HUES6 (cell line): ENCODE results near the gene NUDT3.
"Not testable (repeated sequence)": the region's sequence is repeated elsewhere in the genome, so short reads cannot be mapped to it uniquely, and the experiment has no call there.

Source experiments
- H3K27ac ChIP-seq: 2 replicates; pipeline ENCODE4 v1.7.0; 2013; ENCODE audit warnings: low read depth, mild to moderate bottlenecking, low read length, inconsistent platforms
- H3K27me3 ChIP-seq: 2 replicates; pipeline ENCODE4 v1.6.1; 2013; ENCODE audit warnings: low read length; ENCODE audit not compliant: control insufficient read depth, insufficient read depth
- H3K36me3 ChIP-seq: 2 replicates; pipeline ENCODE4 v1.6.1; 2013; ENCODE audit warnings: low read length; ENCODE audit not compliant: control insufficient read depth, insufficient read depth
- H3K4me1 ChIP-seq: 2 replicates; pipeline ENCODE4 v1.6.1; 2013; ENCODE audit warnings: low read length; ENCODE audit not compliant: control insufficient read depth, insufficient read depth
- H3K4me3 ChIP-seq: 2 replicates; pipeline ENCODE4 v1.5.1; 2013; ENCODE audit warnings: low read depth, low read length
- H3K9ac ChIP-seq: one replicate; pipeline ENCODE4 v1.6.1; 2013; ENCODE audit warnings: mild to moderate bottlenecking, low read length
- H3K9me3 ChIP-seq: 2 replicates; pipeline ENCODE4 v1.6.1; 2013; ENCODE audit warnings: low read depth, low read length; ENCODE audit not compliant: control insufficient read depth, insufficient read depth

The NUDT3 gene

GRCh38 chr6:34424200-34425131, 32.0 kb upstream of the NUDT3 start:
- peak overlapping the region; percentile 99 for H3K4me3 ChIP-seq
- H3K27ac ChIP-seq, result peak overlapping the region; percentile 97
- peaks cover 59% of the 10 kb centered on the region for H3K36me3 ChIP-seq
- 0 out of 2 replicates have a peak, but pooled peaks cover under 1% of the 10 kb centered on the region for H3K9me3 ChIP-seq
- 0 out of 2 replicates have a peak, but pooled peaks cover 3% of the 10 kb centered on the region for H3K4me1 ChIP-seq
- no peaks in the 10 kb centered on the region for H3K27me3 ChIP-seq
- H3K9ac ChIP-seq, result peak overlapping the region; percentile 99

GRCh38 chr6:34423254-34423653, 30.8 kb upstream of the NUDT3 start:
- H3K9me3 ChIP-seq, result no peaks in the 10 kb centered on the region
- H3K4me1 ChIP-seq, result 0 out of 2 replicates have a peak, but pooled peaks cover 3% of the 10 kb centered on the region
- H3K27ac ChIP-seq, result no peak overlapping the region
- no peaks in the 10 kb centered on the region for H3K27me3 ChIP-seq
- no peak overlapping the region for H3K4me3 ChIP-seq
- H3K9ac ChIP-seq, result no peak overlapping the region
- peaks cover 71% of the 10 kb centered on the region for H3K36me3 ChIP-seq

GRCh38 chr6:34418367-34418766, 25.9 kb upstream of the NUDT3 start:
- no peaks in the 10 kb centered on the region for H3K9me3 ChIP-seq
- no peak overlapping the region for H3K9ac ChIP-seq
- H3K36me3 ChIP-seq, result peaks cover 81% of the 10 kb centered on the region
- no peaks in the 10 kb centered on the region for H3K27me3 ChIP-seq
- no peaks in the 10 kb centered on the region for H3K4me1 ChIP-seq
- H3K27ac ChIP-seq, result no peak overlapping the region
- H3K4me3 ChIP-seq, result no peak overlapping the region

DNA sequence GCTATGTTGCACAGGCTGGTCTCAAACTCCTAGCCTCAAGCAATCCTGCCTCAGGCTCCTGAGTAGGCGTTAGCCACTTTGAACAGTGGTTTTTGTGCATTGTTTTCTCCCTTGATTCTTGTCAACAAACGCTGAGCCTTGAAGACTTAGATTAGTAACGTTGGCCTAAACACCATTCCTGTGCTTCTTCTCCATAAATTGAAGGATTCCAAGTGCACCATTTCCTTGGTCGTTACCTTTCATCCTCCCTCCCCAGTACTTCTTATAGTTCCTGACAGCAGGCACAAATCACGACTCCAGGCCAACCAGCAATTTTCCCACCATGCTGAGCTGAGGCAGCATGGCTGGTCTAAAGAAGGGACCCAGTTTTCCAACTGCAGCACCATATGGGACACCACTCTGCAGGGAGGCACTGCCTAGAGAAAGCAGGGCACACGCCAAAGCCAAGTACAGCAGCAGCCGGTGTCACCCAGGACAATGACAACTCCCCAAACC, 24.5 kb upstream of the NUDT3 start:
- Histone ChIP-seq H3K27me3 (no peaks in the 10 kb centered on the region), H3K9ac (no peak overlapping the region), H3K9me3 (no peaks in the 10 kb centered on the region), H3K36me3 (peaks cover 73% of the 10 kb centered on the region), H3K4me1 (no peaks in the 10 kb centered on the region), H3K4me3 (no peak overlapping the region), H3K27ac (no peak overlapping the region)

DNA sequence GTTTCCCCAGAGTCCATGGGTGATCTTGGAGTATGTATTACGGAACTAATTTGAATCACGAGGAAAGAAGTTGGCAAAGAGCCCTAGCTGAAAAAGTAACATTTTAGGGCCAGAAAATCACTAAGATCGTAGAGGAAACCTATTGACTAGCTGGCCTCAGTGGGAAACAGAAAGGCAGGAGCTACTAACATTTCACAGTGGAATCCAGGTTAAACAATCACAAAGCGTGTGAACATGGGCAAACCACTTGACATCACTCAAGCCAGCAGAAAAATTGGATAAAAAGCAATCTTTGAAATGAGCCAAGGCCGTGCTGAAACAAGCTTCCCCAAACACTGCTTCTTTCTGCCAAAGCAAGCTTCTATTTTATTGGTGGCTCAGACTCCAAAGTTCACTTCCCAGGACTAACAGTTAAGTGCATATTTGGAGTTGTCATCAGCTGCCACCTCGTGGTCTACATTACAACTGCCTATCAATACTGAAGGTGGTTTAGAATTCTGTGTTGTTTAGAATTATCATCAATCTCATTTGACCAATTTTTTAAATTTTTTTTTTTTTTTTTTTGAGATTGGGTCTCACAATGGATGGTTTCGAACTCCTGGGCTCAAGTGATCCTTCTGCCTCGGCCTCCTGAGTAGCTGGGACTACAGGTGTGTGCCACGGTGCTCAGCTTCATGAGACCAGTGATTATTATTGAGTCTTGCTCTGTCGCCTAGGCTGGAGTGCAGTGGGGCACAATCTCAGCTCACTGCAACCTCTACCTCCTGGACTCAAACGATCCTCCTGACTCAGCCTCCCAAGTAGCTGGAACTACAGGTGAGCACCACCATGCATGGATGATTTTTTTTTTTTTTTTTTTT, 22.8 kb upstream of the NUDT3 start:
- Histone ChIP-seq H3K4me3 (no peak overlapping the region), H3K4me1 (no peaks in the 10 kb centered on the region), H3K9me3 (no peaks in the 10 kb centered on the region), H3K36me3 (peaks cover 58% of the 10 kb centered on the region), H3K27me3 (no peaks in the 10 kb centered on the region), H3K27ac (no peak overlapping the region), H3K9ac (no peak overlapping the region)

DNA sequence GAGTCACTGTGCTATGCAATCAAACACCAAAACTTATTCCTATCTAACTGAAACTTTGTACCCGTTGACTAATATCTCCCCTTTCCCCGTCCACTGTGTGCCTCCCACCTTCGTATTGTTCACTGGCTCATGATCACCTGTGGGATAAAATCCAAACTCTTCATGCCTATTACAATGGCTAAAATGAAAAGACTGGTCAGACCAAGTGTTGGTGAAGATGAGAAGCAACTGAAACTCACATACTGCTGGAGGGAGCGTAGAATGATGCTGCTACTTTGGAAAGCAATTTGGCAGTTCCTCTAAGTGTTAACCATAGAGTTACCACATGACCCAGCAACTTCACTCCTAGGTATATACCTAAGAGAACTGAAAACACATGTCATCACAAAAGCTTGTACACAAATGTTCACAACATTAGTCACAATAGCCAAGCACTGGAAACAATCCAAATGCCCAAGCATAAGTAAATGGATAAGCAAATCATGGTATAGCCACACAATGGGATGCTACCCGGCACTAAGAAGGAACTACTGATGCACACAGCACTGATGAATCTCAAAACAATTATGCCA, 20.3 kb upstream of the NUDT3 start:
- no peak overlapping the region for H3K27ac ChIP-seq
- no peak overlapping the region for H3K9ac ChIP-seq
- peaks cover 33% of the 10 kb centered on the region for H3K36me3 ChIP-seq
- no peak overlapping the region for H3K4me3 ChIP-seq
- no peaks in the 10 kb centered on the region for H3K4me1 ChIP-seq
- H3K9me3 ChIP-seq, result no peaks in the 10 kb centered on the region
- H3K27me3 ChIP-seq, result no peaks in the 10 kb centered on the region

GRCh38 chr6:34412016-34412415, 19.5 kb upstream of the NUDT3 start:
- Histone ChIP-seq H3K27ac (no peak overlapping the region), H3K36me3 (peaks cover 26% of the 10 kb centered on the region)

GRCh38 chr6:34407915-34408314, 15.4 kb upstream of the NUDT3 start:
- H3K9ac ChIP-seq, H3K4me3 ChIP-seq, H3K9me3 ChIP-seq, H3K4me1 ChIP-seq, H3K27me3 ChIP-seq, H3K27ac ChIP-seq, H3K36me3 ChIP-seq: not testable (repeated sequence)

More at GRCh38 chr6:34412016-34412415, 19.5 kb upstream of the NUDT3 start:
- H3K27me3 ChIP-seq, result no peaks in the 10 kb centered on the region
- no peak overlapping the region for H3K9ac ChIP-seq
- no peaks in the 10 kb centered on the region for H3K4me1 ChIP-seq
- no peaks in the 10 kb centered on the region for H3K9me3 ChIP-seq
- no peak overlapping the region for H3K4me3 ChIP-seq

- peaks cover 8% of the 10 kb centered on the region for H3K9me3 ChIP-seq
- H3K27me3 ChIP-seq, result no peaks in the 10 kb centered on the region
- no peak overlapping the region for H3K4me3 ChIP-seq
- H3K27ac ChIP-seq, result no peak overlapping the region
- H3K36me3 ChIP-seq, result no peaks in the 10 kb centered on the region
- no peaks in the 10 kb centered on the region for H3K4me1 ChIP-seq
- no peak overlapping the region for H3K9ac ChIP-seq
Measured at GRCh38 chr6:34396518-34396917, 4.0 kb upstream of the NUDT3 start.

DNA sequence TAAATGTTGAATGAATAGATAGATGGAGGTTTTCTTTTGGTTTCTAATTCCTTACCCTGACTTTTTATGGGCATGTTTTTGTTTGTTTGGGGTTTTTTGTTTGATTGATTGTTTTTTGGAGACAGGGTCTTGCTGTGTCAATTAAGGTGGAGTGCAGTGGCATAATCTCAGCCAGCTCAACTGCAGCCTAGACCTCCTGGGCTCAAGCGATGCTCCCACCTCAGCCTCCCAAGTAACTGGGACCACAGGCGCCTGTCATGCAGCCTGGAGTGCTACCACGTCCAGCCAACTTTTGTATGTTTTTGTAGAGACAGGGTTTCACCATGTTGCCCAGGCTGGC, 1.5 kb upstream of the NUDT3 start:
- H3K9ac ChIP-seq, result no peak overlapping the region
- H3K9me3 ChIP-seq, result peaks cover 8% of the 10 kb centered on the region
- H3K27ac ChIP-seq, result no peak overlapping the region

More for the DNA sequence above, 1.5 kb upstream of the NUDT3 start:
- Histone ChIP-seq H3K4me3 (no peak overlapping the region), H3K27me3 (no peaks in the 10 kb centered on the region), H3K4me1 (no peaks in the 10 kb centered on the region; the same call in 1 of the 2 replicates), H3K36me3 (no peaks in the 10 kb centered on the region)
